Fibroblast of the aortic adventitia (primary cell): ENCODE results near the gene SLC38A4. TPM values are rescaled to one million over a fixed set of nuclear protein-coding genes. Genes with fewer than 3 reads are reported as not detected.
"Not testable (repeated sequence)": the region's sequence is repeated elsewhere in the genome, so short reads cannot be mapped to it uniquely, and the experiment has no call there.

Experiments
- DNase-seq: peaks from one replicate; pipeline ENCODE4 v3.0.0-alpha.2; 2010; ENCODE audit warnings: low read depth
- H3K4me3 ChIP-seq: 2 replicates; pipeline ENCODE4 v1.5.1; 2011; ENCODE audit warnings: low read depth, mild to moderate bottlenecking, control low read depth, low read length, moderate library complexity
- CTCF ChIP-seq: IDR thresholded peaks from 2 replicates; pipeline ENCODE4 v1.5.1; 2011; ENCODE audit warnings: mild to moderate bottlenecking, low read length, control low read depth, inconsistent platforms; ENCODE audit not compliant: insufficient read depth
- total RNA-seq: library from RNA; depleted of rRNA; stranded (reverse); fragments of >200 nt; gene quantifications from 2 replicates; pipeline ENCODE4 v1.2.3, GENCODE V29; 2012; ENCODE audit warnings: low replicate concordance

Gene SLC38A4
- total RNA-seq, 1 donor: 4.6 TPM

- no peak for TF ChIP-seq CTCF
- DNase-seq: no peak
- no peak overlapping the region for H3K4me3 ChIP-seq
Observed at GRCh38 chr12:46749322-46749721, 76.5 kb downstream of the SLC38A4 start.

DNA sequence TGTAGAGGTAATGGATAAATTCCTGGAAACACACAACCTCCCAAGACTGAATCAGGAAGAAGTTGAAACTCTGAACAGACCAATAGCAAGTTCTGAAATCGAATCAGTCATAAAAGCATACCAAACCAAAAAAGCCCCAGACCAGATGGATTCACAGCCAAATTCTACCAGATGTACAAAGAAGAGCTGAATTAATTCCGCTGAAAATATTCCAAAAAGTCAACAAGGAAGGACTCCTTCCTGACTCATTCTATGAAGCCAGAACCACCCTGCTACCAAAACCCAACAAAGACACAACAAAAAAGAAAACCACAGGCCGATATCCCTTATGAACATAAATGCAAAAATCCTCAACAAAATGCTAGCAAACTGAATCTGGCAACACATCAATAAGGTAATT, 81.5 kb downstream of the SLC38A4 start:
- no peak for TF ChIP-seq CTCF
- DNase-seq: no peak
- H3K4me3 ChIP-seq: no peak overlapping the region

DNA sequence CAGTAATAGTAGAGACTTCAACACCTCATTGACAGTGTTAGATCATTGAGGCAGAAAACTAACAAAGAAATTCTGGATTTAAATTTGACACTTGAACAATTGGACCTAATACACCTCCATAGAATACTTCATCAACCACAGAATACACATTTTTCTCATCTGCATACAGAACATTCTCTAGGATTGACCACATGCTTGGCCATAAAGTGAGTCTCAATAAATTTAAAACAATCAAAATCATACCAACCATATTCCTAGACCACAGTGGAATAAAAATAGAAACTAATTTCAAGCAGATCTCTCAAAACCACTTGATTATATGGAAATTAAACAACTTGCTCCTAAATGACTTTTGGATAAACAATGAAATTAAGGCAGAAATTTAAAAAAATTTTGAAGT, 82.3 kb downstream of the SLC38A4 start:
- DNase-seq: no peak
- H3K4me3 ChIP-seq: no peak overlapping the region
- TF ChIP-seq CTCF: no peak

- H3K4me3 ChIP-seq, DNase-seq: not testable (repeated sequence)
Observed at GRCh38 chr12:46742271-46742670, 83.5 kb downstream of the SLC38A4 start.

DNA sequence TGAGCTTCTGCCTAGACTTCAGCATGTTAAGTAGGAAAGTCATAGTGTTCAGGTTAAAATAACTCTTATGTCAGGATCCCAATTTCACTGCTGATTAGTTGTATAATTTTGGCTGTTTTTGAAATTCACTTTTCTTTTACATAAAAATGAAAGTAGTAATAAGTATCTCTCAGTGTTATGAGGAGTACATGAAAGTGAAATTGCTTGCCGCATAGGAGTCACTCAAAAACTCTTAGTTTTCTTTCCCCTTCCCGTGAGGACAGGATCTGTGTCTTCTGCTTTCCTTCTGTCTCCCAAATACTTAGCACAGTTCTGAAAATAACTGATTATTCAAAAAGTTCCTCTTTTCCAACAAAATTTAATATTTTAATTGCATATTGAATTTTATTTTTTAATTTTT, 100.5 kb downstream of the SLC38A4 start:
- DNase-seq: no peak
- no peak for TF ChIP-seq CTCF
- H3K4me3 ChIP-seq: no peak overlapping the region

- peak; percentile 17 for DNase-seq
- no peak overlapping the region for H3K4me3 ChIP-seq
- no peak for TF ChIP-seq CTCF
Observed at GRCh38 chr12:46723629-46724419, 102.0 kb downstream of the SLC38A4 start.

DNA sequence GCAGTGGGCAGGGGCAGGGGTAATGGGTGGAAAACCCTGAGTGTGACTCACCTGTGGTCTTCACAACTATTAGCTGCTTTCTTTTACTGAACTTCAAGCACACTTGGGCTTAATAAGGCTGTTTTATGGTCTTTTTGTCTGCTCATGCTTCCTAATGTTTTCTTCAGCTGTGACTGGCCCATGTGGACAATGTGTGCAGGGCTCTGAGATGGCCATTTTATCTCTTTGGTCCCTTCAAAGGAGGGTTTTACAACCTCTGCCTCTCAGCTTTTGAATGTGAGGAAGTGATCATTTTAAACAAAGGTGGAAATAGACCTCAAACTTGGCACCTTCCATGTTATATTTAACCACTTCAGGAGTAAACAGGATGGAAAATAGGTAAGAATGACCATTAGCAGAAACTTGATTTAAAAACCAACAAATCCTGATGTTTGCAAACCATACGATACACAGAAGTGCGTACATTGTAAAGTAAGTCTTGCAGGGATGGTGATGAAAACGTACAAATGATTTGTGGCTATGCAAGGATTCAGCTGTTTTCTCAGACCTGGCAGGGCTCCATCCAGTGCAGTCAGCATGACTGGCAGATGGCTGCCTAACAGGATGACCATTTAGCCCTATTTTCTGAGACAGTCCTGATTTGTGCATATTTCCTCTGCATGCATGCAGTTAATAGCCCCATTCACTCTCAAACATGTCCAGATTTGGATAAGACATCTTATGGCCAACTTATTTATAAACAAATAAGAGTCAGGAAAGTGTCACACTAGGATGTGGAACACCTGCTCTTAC, 103.2 kb downstream of the SLC38A4 start:
- H3K4me3 ChIP-seq: no peak overlapping the region
- DNase-seq: peak; percentile 13
- no peak for TF ChIP-seq CTCF
